Keratinocyte (primary cell): ENCODE measurements around the gene GDF2. TPM values are rescaled to one million over a fixed set of nuclear protein-coding genes. Genes with fewer than 3 reads are reported as not detected.

ENCODE experiments used
- DNase-seq: peaks from one replicate; pipeline ENCODE4 v3.0.0-alpha.2; 2011; ENCODE audit warnings: low read depth, missing footprints, low spot score
- FAIRE-seq: peaks from 2 replicates; lab custom pipeline; 2011; peaks lifted over from hg19 to GRCh38; lab: Jason Lieb, UNC
- H2AFZ ChIP-seq: 2 replicates; pipeline ENCODE4 v1.6.0; 2012; ENCODE audit warnings: low read length, control low read depth, inconsistent platforms; ENCODE audit not compliant: control insufficient read depth
- H3K27ac ChIP-seq: 2 replicates; pipeline ENCODE4 v1.5.1; 2011; ENCODE audit warnings: low read length; ENCODE audit not compliant: control insufficient read depth, insufficient read depth
- H3K27me3 ChIP-seq: 3 replicates; pipeline ENCODE4 v1.6.0; 2011; ENCODE audit warnings: low read length; ENCODE audit not compliant: control insufficient read depth, insufficient read depth; ENCODE audit errors: extremely low read depth
- H3K36me3 ChIP-seq, 2 experiments: 2 replicates in 1 of 2; 3 replicates in 1 of 2; pipeline ENCODE4 v1.5.1; 2011; ENCODE audit warnings: low read length in 2 of 2, mild to moderate bottlenecking in 1 of 2; ENCODE audit not compliant: control insufficient read depth in 2 of 2, insufficient read depth in 2 of 2; ENCODE audit errors: extremely low read depth in 1 of 2
- H3K4me1 ChIP-seq: 3 replicates; pipeline ENCODE4 v1.5.1; 2011; ENCODE audit warnings: low read length; ENCODE audit not compliant: control insufficient read depth, insufficient read depth; ENCODE audit errors: extremely low read depth
- H3K4me2 ChIP-seq: 3 replicates; pipeline ENCODE4 v1.6.0; 2011; ENCODE audit warnings: low read depth, low read length; ENCODE audit not compliant: control insufficient read depth, insufficient read depth; ENCODE audit errors: extremely low read depth
- H3K4me3 ChIP-seq, 3 experiments: fragments of 200-600 bp in 1 of 3; sonication (generic) in 1 of 3; 2 replicates in 2 of 3; 3 replicates in 1 of 3; pipeline ENCODE4 v1.5.1; 2011 to 2016; ENCODE audit warnings: low read length in 3 of 3, mild to moderate bottlenecking in 3 of 3, control low read depth in 2 of 3, inconsistent platforms in 1 of 3, low read depth in 1 of 3, mixed read lengths in 1 of 3, mixed run types in 1 of 3, moderate library complexity in 1 of 3; ENCODE audit not compliant: control insufficient read depth in 2 of 3, insufficient read depth in 2 of 3; ENCODE audit errors: extremely low read depth in 1 of 3
- H3K79me2 ChIP-seq: 2 replicates; pipeline ENCODE4 v1.6.0; 2012; ENCODE audit warnings: low read length; ENCODE audit not compliant: control insufficient read depth, insufficient read depth
- H3K9ac ChIP-seq: 3 replicates; pipeline ENCODE4 v1.6.0; 2011; ENCODE audit warnings: low read length; ENCODE audit not compliant: control insufficient read depth, insufficient read depth; ENCODE audit errors: extremely low read depth
- H3K9me1 ChIP-seq: 3 replicates; pipeline ENCODE4 v1.6.0; 2011; ENCODE audit warnings: low read length; ENCODE audit not compliant: control insufficient read depth, insufficient read depth; ENCODE audit errors: extremely low read depth
- H3K9me3 ChIP-seq: 2 replicates; pipeline ENCODE4 v1.5.1; 2012; ENCODE audit warnings: low read depth, low read length; ENCODE audit not compliant: control insufficient read depth
- H4K20me1 ChIP-seq: 3 replicates; pipeline ENCODE4 v1.6.0; 2011; ENCODE audit warnings: low read length; ENCODE audit not compliant: control insufficient read depth, insufficient read depth; ENCODE audit errors: extremely low read depth
- CTCF ChIP-seq, 3 experiments: IDR thresholded peaks in 1 of 3; conservative IDR thresholded peaks in 1 of 3; optimal IDR thresholded peaks in 1 of 3; 2 replicates in 2 of 3; 3 replicates in 1 of 3; pipeline versions ENCODE3 to v1.5.1; 2011; ENCODE audit warnings: low read length in 3 of 3, mild to moderate bottlenecking in 3 of 3, moderate library complexity in 2 of 3, control low read depth in 1 of 3, inconsistent platforms in 1 of 3; ENCODE audit not compliant: insufficient read depth in 2 of 3; ENCODE audit errors: extremely low read depth in 1 of 3
- EZH2 ChIP-seq: IDR thresholded peaks from one replicate; pipeline ENCODE4 v1.6.1; 2012; ENCODE audit warnings: inconsistent platforms, mild to moderate bottlenecking, low read length, moderate library complexity
- dilution Hi-C: fragments of 300-500 bp; cut with MboI; formaldehyde crosslinking; loops from one replicate; pipeline ENCODE4 v1.7.0; 2020; ENCODE audit warnings: low sequenced_read_pairs; ENCODE audit not compliant: extremely low pct_ligation_motif_present
- polyA plus RNA-seq, 5 experiments: library from polyadenylated mRNA; depleted of rRNA in 3 of 5; stranded (reverse) in 3 of 5; stranded (forward) in 1 of 5; unstranded in 1 of 5; fragments of >200 nt; gene quantifications; 1 replicate in 1 of 5; 2 replicates in 3 of 5; 3 replicates in 1 of 5; pipeline versions ENCODE4 v1.2.1 to v1.2.3, GENCODE V29; 2011 to 2012; ENCODE audit warnings: missing spikeins in 2 of 5, low read depth in 1 of 5, low replicate concordance in 1 of 5

Gene GDF2
- polyA plus RNA-seq, 1 donor (not counting 4 experiments of a cell fraction or from before 2014, with no cell fraction given): not detected

- TF ChIP-seq EZH2 (no peak), CTCF (optimal IDR thresholded peaks at IDR 0.05 in 1 of 3, IDR thresholded peaks at IDR 0.05 in 1 of 3, conservative IDR thresholded peaks at IDR 0.05 in 1 of 3; ENCODE audit: extremely low read depth in 1 of 3, insufficient read depth in 2 of 3, low read length in 3 of 3) (no peak)
- no peaks in the 10 kb centered on the region for H3K9me1 ChIP-seq
- DNase-seq: no peak
- no peak overlapping the region for H3K4me2 ChIP-seq
- no peaks in the 10 kb centered on the region for H3K9me3 ChIP-seq
- H3K27ac ChIP-seq: no peak overlapping the region
- dilution Hi-C loops: no loop called here
- peaks cover 49% of the 10 kb centered on the region for H3K27me3 ChIP-seq
- no peaks in the 10 kb centered on the region for H4K20me1 ChIP-seq
- no peak for FAIRE-seq
- no peak overlapping the region for H3K9ac ChIP-seq
- H3K4me1 ChIP-seq: no peaks in the 10 kb centered on the region
- H3K79me2 ChIP-seq: no peaks in the 10 kb centered on the region
- no peak overlapping the region for H2AFZ ChIP-seq
- H3K4me3 ChIP-seq: no peak overlapping the region
- H3K36me3 ChIP-seq: no peaks in the 10 kb centered on the region
These were observed 19.1 kb upstream of the GDF2 start for GRCh38 chr10:47303105-47303504.

GRCh38 chr10:47303866-47304265, 18.4 kb upstream of the GDF2 start:
- FAIRE-seq (no peak), DNase-seq (no peak)
- TF ChIP-seq CTCF (optimal IDR thresholded peaks at IDR 0.05 in 1 of 3, IDR thresholded peaks at IDR 0.05 in 1 of 3, conservative IDR thresholded peaks at IDR 0.05 in 1 of 3; ENCODE audit: extremely low read depth in 1 of 3, insufficient read depth in 2 of 3, low read length in 3 of 3) (no peak), EZH2 (no peak)
- Histone ChIP-seq H3K36me3 (no peaks in the 10 kb centered on the region), H3K27ac (no peak overlapping the region), H3K9me3 (no peaks in the 10 kb centered on the region), H3K79me2 (no peaks in the 10 kb centered on the region), H3K9ac (no peak overlapping the region), H3K4me3 (no peak overlapping the region), H2AFZ (no peak overlapping the region), H4K20me1 (no peaks in the 10 kb centered on the region), H3K4me2 (no peak overlapping the region), H3K9me1 (no peaks in the 10 kb centered on the region), H3K27me3 (peaks cover 47% of the 10 kb centered on the region), H3K4me1 (no peaks in the 10 kb centered on the region)
- dilution Hi-C loops: no loop called here
